H9 (cell line): ENCODE data around the gene HAGHL. TPM values are rescaled to one million over a fixed set of nuclear protein-coding genes. Genes with fewer than 3 reads are reported as not detected.

Source experiments
- DNase-seq: peaks from one replicate; pipeline ENCODE4 v3.0.0-alpha.2; 2017
- H2AFZ ChIP-seq: one replicate; pipeline ENCODE4 v1.6.1; 2013; ENCODE audit warnings: mild to moderate bottlenecking, low read length, control low read depth, moderate library complexity
- H2AK5ac ChIP-seq: 2 replicates; pipeline ENCODE4 v1.6.1; 2013; ENCODE audit warnings: low read length, control low read depth, mixed read lengths; ENCODE audit not compliant: insufficient read length
- H2BK120ac ChIP-seq: one replicate; pipeline ENCODE4 v1.6.1; 2013; ENCODE audit warnings: low read depth, mild to moderate bottlenecking, low read length, control low read depth, inconsistent platforms; ENCODE audit not compliant: poor library complexity, severe bottlenecking
- H2BK12ac ChIP-seq: 2 replicates; pipeline ENCODE4 v1.6.1; 2013; ENCODE audit warnings: low read length, control low read depth, mixed read lengths, low read depth; ENCODE audit not compliant: insufficient read length
- H2BK15ac ChIP-seq: 2 replicates; pipeline ENCODE4 v1.6.1; 2013; ENCODE audit warnings: low read depth, low read length, control low read depth
- H2BK20ac ChIP-seq: one replicate; pipeline ENCODE4 v1.6.1; 2013; ENCODE audit warnings: low read depth, mild to moderate bottlenecking, low read length, control low read depth, inconsistent platforms; ENCODE audit not compliant: poor library complexity, severe bottlenecking
- H2BK5ac ChIP-seq: 2 replicates; pipeline ENCODE4 v1.6.1; 2013; ENCODE audit warnings: low read length, control low read depth, mixed read lengths; ENCODE audit not compliant: insufficient read length
- H3K14ac ChIP-seq: 2 replicates; pipeline ENCODE4 v1.6.1; 2013; ENCODE audit warnings: low read length, control low read depth; ENCODE audit not compliant: insufficient read depth
- H3K18ac ChIP-seq: 2 replicates; pipeline ENCODE4 v1.6.1; 2013; ENCODE audit warnings: low read depth, mild to moderate bottlenecking, mixed read lengths, low read length, control low read depth; ENCODE audit not compliant: insufficient read length
- H3K23ac ChIP-seq: 2 replicates; pipeline ENCODE4 v1.6.1; 2013; ENCODE audit warnings: low read length, control low read depth, mixed read lengths, low read depth; ENCODE audit not compliant: insufficient read length
- H3K23me2 ChIP-seq: 2 replicates; pipeline ENCODE4 v1.6.1; 2013; ENCODE audit warnings: low read depth, mild to moderate bottlenecking, mixed read lengths, low read length, control low read depth; ENCODE audit not compliant: insufficient read length, poor library complexity, severe bottlenecking
- H3K27ac ChIP-seq: 2 replicates; pipeline ENCODE4 v1.5.1; 2013; ENCODE audit warnings: low read length, control low read depth, mixed read lengths, low read depth; ENCODE audit not compliant: insufficient read length
- H3K27me3 ChIP-seq: 2 replicates; pipeline ENCODE4 v1.6.1; 2013; ENCODE audit warnings: low read length, control low read depth, inconsistent platforms; ENCODE audit not compliant: insufficient read depth
- H3K4ac ChIP-seq: 2 replicates; pipeline ENCODE4 v1.6.1; 2013; ENCODE audit warnings: low read depth, mild to moderate bottlenecking, control low read depth, inconsistent platforms, low read length, moderate library complexity
- H3K4me1 ChIP-seq: 2 replicates; pipeline ENCODE4 v1.6.1; 2013; ENCODE audit warnings: low read length, control low read depth, inconsistent platforms; ENCODE audit not compliant: insufficient read depth
- H3K4me2 ChIP-seq: 2 replicates; pipeline ENCODE4 v1.6.1; 2013; ENCODE audit warnings: low read length, control low read depth, mixed read lengths; ENCODE audit not compliant: insufficient read length, insufficient read depth
- H3K56ac ChIP-seq: 2 replicates; pipeline ENCODE4 v1.6.1; 2013; ENCODE audit warnings: low read depth, mild to moderate bottlenecking, mixed read lengths, low read length, control low read depth; ENCODE audit not compliant: insufficient read length
- H3K79me1 ChIP-seq: 2 replicates; pipeline ENCODE4 v1.6.1; 2013; ENCODE audit warnings: low read depth, mild to moderate bottlenecking, moderate library complexity, low read length, control low read depth, inconsistent platforms; ENCODE audit not compliant: insufficient read depth, poor library complexity, severe bottlenecking
- H3K79me2 ChIP-seq: 2 replicates; pipeline ENCODE4 v1.6.1; 2013; ENCODE audit warnings: low read length, control low read depth, inconsistent platforms; ENCODE audit not compliant: insufficient read depth
- H3K9ac ChIP-seq: 2 replicates; pipeline ENCODE4 v1.6.1; 2013; ENCODE audit warnings: low read length, control low read depth, mixed read lengths; ENCODE audit not compliant: insufficient read length; ENCODE audit errors: extremely low read depth
- H3K9me3 ChIP-seq: one replicate; pipeline ENCODE4 v1.6.1; 2013; ENCODE audit warnings: low read depth, low read length, inconsistent platforms; ENCODE audit not compliant: control insufficient read depth
- H3T11ph ChIP-seq: one replicate; pipeline ENCODE4 v1.6.1; 2013; ENCODE audit warnings: mild to moderate bottlenecking, low read length, control low read depth, inconsistent platforms
- H4K20me1 ChIP-seq: one replicate; pipeline ENCODE4 v1.6.1; 2013; ENCODE audit not compliant: control insufficient read depth, insufficient read length, insufficient read depth
- H4K5ac ChIP-seq: 2 replicates; pipeline ENCODE4 v1.6.1; 2013; ENCODE audit warnings: low read depth, mild to moderate bottlenecking, mixed read lengths, low read length, control low read depth; ENCODE audit not compliant: insufficient read length
- H4K8ac ChIP-seq: replicated peaks from 2 replicates; pipeline ENCODE4 v1.6.1; 2013; ENCODE audit warnings: low read length, control low read depth, mixed read lengths, low read depth; ENCODE audit not compliant: insufficient read length
- H4K91ac ChIP-seq: 2 replicates; pipeline ENCODE4 v1.6.1; 2013; ENCODE audit warnings: low read depth, mild to moderate bottlenecking, moderate library complexity, mixed read lengths, low read length, control low read depth; ENCODE audit not compliant: insufficient read length
- H3K27ac Mint-ChIP-seq, 3 experiments: 2 replicates in 2 of 3; 3 replicates in 1 of 3; pipeline ENCODE4 v1.8.0; 2020 to 2021; ENCODE audit warnings: mixed read lengths in 3 of 3, mild to moderate bottlenecking in 1 of 3, moderate library complexity in 1 of 3
- H3K27me3 Mint-ChIP-seq: 2 replicates; pipeline ENCODE4 v1.8.0; 2021; ENCODE audit warnings: low read depth, mild to moderate bottlenecking, moderate library complexity, mixed read lengths
- H3K36me3 Mint-ChIP-seq, 3 experiments: 2 replicates in 2 of 3; 3 replicates in 1 of 3; pipeline ENCODE4 v1.8.0; 2020 to 2021; ENCODE audit warnings: low read depth in 3 of 3, mixed read lengths in 3 of 3; ENCODE audit not compliant: insufficient read depth in 1 of 3
- H3K4me1 Mint-ChIP-seq, 2 experiments: 2 replicates each; pipeline ENCODE4 v1.8.0; 2020; ENCODE audit warnings: mixed read lengths in 2 of 2
- H3K4me3 Mint-ChIP-seq, 2 experiments: 2 replicates in 1 of 2; 3 replicates in 1 of 2; pipeline ENCODE4 v1.8.0; 2020 to 2021; ENCODE audit warnings: mild to moderate bottlenecking in 2 of 2, mixed read lengths in 2 of 2, moderate library complexity in 1 of 2
- H3K9me3 Mint-ChIP-seq, 2 experiments: 2 replicates in 1 of 2; 3 replicates in 1 of 2; pipeline ENCODE4 v1.8.0; 2020; ENCODE audit warnings: mild to moderate bottlenecking in 2 of 2, mixed read lengths in 2 of 2, moderate library complexity in 1 of 2
- CTCF ChIP-seq: fragments of 200-600 bp; sonication (generic); conservative IDR thresholded peaks from 3 replicates; pipeline ENCODE4 v1.8.0; 2021; ENCODE audit warnings: antibody characterized with exemption, mild to moderate bottlenecking
- WGBS: extraction: QIAGEN DNeasy Blood & Tissue Kit; methylation state at CpG from one replicate; pipeline ENCODE4 v1.1.7; 2013; ENCODE audit warnings: missing lambda C conversion rate, low lambda C conversion rate, mixed read lengths; ENCODE audit not compliant: insufficient read length; ENCODE audit errors: extremely low coverage; 5-methylcytosine and 5-hydroxymethylcytosine counted together
- total RNA-seq: library from RNA; stranded (reverse); gene quantifications from 2 replicates; pipeline ENCODE4 v1.2.1, GENCODE V29; 2021

Gene HAGHL
- total RNA-seq, 1 experiment from 2014 or later: 25.2 TPM

GRCh38 chr16:764184-764750, 37.4 kb downstream of the HAGHL start:
- no peaks in the 10 kb centered on the region for H3K79me2 ChIP-seq
- H3T11ph ChIP-seq: no peak overlapping the region
- H2BK12ac ChIP-seq: no peak overlapping the region
- H4K20me1 ChIP-seq: no peaks in the 10 kb centered on the region
- Mint-ChIP-seq H3K36me3 (no peaks in the 10 kb centered on the region), H3K27ac (peak overlapping the region in 1 of 3 experiments; percentile 65; a peak in 2 of 7 replicates), H3K27me3 (peaks cover 8% of the 10 kb centered on the region), H3K4me1 (peaks cover 0 to 9% of the 10 kb centered on the region in 2 experiments; a peak in 2 of 4 replicates), H3K4me3 (no peak overlapping the region), H3K9me3 (no peaks in the 10 kb centered on the region)
- no peak overlapping the region for H3K27ac ChIP-seq
- no peaks in the 10 kb centered on the region for H3K79me1 ChIP-seq
- H3K23me2 ChIP-seq: no peaks in the 10 kb centered on the region
- H3K9me3 ChIP-seq: no peaks in the 10 kb centered on the region
- H4K5ac ChIP-seq: no peak overlapping the region
- no peak overlapping the region for H3K9ac ChIP-seq
- H3K23ac ChIP-seq: no peak overlapping the region
- no peak overlapping the region for H2AFZ ChIP-seq
- H4K91ac ChIP-seq: no peak overlapping the region
- no peak overlapping the region for H2AK5ac ChIP-seq
- no CpG with 5 or more reads among the region's 20 CpGs for WGBS
- H3K4me2 ChIP-seq: no peak overlapping the region
- H3K18ac ChIP-seq: no peak overlapping the region
- H4K8ac ChIP-seq: no peak overlapping the region
- no peak overlapping the region for H2BK20ac ChIP-seq
- no peak overlapping the region for H3K4ac ChIP-seq
- H3K14ac ChIP-seq: no peak overlapping the region
- H2BK5ac ChIP-seq: no peak overlapping the region
- H2BK15ac ChIP-seq: no peak overlapping the region
- H3K27me3 ChIP-seq: no peaks in the 10 kb centered on the region
- no peaks in the 10 kb centered on the region for H3K4me1 ChIP-seq
- H2BK120ac ChIP-seq: no peak overlapping the region
- no peak for TF ChIP-seq CTCF
- no peak overlapping the region for H3K56ac ChIP-seq
- DNase-seq: no peak
